Measurements from ENCODE around the gene RBM26.

Gene RBM26, protein sequence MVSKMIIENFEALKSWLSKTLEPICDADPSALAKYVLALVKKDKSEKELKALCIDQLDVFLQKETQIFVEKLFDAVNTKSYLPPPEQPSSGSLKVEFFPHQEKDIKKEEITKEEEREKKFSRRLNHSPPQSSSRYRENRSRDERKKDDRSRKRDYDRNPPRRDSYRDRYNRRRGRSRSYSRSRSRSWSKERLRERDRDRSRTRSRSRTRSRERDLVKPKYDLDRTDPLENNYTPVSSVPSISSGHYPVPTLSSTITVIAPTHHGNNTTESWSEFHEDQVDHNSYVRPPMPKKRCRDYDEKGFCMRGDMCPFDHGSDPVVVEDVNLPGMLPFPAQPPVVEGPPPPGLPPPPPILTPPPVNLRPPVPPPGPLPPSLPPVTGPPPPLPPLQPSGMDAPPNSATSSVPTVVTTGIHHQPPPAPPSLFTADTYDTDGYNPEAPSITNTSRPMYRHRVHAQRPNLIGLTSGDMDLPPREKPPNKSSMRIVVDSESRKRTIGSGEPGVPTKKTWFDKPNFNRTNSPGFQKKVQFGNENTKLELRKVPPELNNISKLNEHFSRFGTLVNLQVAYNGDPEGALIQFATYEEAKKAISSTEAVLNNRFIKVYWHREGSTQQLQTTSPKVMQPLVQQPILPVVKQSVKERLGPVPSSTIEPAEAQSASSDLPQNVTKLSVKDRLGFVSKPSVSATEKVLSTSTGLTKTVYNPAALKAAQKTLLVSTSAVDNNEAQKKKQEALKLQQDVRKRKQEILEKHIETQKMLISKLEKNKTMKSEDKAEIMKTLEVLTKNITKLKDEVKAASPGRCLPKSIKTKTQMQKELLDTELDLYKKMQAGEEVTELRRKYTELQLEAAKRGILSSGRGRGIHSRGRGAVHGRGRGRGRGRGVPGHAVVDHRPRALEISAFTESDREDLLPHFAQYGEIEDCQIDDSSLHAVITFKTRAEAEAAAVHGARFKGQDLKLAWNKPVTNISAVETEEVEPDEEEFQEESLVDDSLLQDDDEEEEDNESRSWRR

DNA sequence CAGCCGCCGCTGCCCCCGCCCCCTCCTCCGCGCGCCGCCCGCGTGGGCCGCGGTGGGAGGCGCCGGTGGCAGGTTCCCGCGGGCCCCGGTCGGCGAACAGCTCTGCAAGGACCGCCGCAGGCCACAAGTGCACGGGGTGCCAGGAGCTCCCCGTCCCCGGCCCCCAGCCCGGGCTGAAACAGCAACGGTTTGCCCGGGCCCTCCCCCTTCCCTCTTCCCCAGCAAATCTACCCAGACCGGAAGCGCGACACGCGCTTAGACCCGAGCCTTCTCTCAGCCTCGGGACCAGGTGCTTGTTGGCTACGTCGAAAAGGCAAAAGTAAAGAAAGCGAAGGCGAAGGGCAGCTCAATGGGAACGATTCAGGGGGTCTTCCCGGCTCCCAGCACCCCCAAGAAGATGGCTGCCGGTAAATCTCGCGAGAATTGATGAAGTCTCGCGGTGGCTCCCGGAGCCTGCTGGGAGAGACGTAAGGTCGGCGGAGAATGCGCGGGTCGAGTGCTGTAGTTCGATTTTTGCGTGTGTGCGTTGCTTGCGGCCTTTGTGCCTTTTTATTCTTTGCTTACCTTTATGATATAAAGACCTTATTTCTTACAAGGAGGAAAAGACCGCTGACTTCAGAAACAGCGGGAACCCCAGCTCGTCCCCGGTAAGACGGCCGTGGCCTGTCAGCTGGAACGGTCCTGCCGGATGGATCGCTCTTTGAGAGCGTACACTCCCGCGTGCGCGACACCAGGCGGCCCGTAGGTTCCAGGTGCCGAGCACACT, at the start of gene RBM26:
Gene RBM26 (minus strand): TSS at position 425 of the 766 bp plus-strand sequence. CDS start 481 bp downstream, outside the sequence.
- peak; percentile 94 for DNase-seq

DNA sequence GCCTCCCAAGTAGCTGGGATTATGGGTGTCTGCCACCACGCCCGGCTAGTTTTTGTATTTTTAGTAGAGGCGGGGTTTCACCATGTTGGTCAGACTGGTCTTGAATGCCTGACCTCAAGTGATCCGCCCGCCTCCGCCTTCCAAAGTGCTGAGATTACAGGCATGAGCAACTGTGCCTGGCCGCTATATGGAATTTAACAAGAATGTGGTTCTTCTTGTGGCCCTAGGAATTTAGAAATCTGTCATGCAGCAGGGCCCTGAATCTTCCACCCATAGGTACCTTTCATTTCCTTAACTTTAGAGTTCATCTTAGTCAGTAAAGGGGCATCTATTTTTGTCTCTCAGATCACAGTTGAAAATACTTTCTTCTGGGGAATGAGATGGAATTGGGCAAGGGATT, 49.3 kb upstream of the RBM26 start:
- DNase-seq: no peak

DNA sequence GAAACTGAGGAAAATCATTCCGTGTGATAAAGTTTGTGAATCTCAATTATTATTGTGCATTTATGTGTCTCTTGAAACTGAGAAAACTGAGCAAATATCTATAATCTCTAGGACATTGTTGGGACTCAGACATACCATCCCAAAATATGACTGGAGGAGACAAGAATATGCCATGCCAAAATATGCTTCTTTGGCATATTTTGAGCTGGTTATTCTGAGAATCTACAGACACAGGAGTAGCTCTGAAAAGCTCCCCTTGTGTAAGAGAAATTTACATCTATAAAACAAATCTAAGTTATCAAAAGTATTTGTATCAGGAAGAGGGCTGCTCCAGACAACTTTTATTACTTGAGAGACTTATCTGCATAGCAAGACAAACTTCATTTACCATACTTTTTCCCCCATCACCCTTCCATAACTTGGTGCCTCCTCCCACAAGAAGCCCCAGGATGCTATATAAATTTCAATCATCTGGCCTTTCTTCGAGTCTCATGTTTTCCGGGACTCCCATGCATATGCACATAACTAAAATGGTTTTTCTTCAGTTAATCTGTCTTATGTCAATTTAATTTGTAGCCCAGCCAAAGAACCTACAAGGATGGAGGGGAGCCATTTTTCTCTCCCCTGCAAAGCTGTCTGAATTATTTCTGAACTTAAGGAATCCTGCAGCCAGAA, 46.3 kb upstream of the RBM26 start:
- DNase-seq: no peak

DNA sequence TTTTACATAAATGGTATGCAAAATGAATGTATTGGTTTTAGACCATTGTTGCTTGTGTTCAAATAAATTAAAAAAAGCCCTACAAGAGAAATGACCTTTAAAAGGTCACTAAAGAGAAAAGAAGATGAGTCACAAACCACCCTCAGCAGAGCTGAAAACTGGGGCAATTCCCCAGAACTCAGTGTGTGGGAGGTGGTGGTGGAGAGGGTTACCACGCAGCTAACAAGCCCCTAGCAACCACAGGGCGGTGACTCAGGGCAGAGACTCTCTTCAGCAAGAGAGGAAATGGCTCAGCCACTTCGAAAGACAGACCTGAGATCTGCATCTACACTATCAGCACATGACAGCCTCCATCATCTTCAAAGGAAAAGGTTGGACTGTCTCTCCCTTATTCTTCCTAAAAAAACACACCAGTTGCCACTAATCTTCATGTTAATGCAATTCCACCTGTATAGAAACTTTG, 45.5 kb upstream of the RBM26 start:
- DNase-seq: peak; percentile 90

DNA sequence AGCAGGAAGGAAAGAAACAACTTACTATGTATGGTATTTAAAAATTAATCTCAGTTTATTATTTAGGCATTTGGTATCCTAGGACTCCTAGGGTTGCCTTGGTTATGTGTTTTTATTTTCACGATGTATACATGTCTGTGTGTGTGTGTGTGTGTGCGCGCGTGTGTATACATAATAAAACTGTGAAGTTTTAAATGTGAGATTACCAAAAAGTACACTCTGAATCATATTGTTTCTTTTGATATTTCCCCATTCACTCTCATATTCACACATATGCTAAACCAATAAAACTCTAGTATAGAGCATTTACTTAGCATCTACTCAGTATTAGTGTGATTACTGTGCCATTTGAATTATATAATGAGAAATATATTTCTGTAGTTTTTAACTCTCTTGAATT, 44.1 kb upstream of the RBM26 start:
- DNase-seq: no peak

DNA sequence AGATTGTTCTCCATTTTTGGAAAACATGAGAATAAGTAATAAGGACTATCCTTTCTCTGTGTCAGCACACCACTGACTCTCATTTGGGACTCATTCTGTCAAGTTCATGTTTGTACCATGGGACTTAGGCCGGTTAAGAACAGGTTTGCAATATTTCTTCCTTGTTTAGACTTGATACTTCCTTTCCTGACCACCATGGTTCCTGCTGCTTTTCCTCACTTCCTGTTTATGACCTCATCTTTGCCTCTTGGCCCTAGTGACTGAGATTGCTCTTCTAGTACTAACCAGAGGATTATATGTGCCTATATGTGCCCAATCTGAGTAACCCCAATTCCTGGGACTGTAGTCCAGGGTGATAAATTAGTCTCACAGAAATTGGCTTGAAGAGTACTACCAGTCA, 42.4 kb upstream of the RBM26 start:
- DNase-seq: no peak

DNA sequence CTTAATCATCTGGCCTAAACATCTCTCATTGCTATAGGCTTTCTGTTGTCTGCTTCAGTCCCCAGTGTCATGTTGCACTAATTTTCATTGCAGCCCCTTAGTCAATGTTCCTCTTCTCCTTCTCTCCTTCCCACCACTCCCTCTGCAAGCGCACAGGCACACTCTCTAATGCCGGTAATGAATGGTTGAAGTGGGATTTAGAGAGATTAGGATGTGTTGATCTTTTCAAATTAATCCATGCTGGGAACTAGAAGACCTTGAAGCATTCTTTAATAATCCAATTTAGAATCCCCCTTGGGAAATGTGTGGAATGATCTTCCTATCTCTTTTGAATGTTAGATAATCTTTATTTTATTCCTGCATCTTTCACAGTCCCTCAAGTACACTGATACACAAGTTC, 41.7 kb upstream of the RBM26 start:
- DNase-seq: no peak

DNA sequence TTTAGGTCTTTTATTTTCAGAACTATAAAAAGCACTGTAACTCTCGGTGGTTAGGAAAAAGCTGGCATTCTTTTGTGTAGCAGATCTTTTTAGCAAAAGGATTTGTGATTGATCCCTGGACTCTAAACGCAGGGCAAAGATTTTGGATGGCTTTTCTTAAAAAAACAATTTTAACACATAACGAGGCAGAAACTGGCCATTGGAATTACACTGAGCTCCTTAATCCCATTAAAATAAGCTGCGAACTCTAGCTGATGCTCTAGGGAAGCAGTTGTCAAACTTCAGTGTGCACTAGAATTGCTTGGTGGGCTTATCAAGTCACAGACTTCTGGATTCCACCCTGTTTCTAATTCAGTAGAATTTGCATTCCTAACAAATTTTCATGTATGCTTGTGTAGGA, 41.1 kb upstream of the RBM26 start:
- DNase-seq: no peak

DNA sequence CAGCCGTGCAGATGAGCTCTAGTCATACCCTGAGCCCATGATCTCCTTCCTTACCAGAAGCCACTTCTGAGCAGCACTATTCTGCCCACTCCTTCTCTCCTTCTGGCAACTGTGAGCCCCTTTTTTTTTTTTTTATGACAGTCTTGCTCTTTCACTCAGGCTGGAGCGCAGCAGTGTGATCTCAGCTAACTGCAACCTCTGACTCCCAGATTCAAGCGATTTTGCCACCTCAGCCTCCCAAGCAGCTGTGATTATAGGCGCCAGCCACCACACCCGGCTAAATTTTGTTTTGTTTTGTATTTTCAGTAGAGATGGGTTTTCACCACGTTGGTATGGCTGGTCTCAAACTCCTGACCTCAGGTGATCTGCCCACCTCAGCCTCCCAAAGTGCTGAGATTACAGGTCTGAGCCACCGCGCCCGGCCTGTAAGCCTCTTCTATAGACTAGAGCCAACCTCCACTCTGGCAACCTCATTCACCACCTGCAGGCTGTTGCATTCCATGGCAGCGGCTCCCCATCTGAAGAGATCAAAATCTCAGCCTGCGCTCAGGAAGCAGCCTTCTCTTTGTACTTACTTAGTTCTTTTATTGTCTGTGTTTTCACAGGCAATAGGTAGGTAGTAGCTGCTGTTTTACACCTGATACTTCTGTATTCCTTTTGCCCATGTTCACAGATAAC, 40.1 kb upstream of the RBM26 start:
- peak; percentile 35 for DNase-seq

DNA sequence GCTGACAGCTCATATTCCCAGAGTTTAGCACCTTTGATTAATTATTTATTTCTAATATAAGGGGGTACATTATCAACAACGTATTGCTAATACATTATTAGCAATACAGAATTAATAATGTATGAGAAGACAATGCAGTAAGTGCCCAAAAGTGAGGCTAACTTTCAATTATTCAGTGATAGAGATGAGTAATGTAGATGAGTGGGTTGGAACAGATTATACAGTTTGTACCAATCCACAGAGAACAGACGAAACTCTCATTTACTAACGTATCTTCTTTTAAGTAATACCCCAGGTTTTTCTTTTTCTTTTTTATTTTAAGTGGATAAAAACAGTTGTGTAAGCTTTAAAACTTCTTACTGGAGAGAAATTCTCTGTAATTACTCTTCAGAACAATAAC, 36.7 kb upstream of the RBM26 start:
- DNase-seq: no peak

DNA sequence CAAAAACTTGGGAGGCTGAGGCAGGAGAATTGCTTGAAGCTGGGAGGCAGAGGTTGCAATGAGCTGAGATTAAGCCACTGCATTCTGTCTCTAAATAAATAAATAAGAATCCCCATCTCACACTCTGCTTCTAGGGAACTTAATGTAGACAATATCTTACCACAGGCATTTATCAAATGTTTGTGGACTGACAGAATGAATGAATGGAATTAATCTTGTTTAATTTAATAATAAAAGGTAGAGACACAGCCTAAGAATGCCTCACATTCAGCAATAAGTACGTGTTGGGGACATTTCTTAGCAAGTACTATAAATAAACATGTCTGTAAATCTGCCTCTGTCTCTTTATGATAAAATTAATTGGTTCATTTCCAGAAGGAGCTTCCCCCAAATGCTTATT, 36.2 kb upstream of the RBM26 start:
- no peak for DNase-seq

DNA sequence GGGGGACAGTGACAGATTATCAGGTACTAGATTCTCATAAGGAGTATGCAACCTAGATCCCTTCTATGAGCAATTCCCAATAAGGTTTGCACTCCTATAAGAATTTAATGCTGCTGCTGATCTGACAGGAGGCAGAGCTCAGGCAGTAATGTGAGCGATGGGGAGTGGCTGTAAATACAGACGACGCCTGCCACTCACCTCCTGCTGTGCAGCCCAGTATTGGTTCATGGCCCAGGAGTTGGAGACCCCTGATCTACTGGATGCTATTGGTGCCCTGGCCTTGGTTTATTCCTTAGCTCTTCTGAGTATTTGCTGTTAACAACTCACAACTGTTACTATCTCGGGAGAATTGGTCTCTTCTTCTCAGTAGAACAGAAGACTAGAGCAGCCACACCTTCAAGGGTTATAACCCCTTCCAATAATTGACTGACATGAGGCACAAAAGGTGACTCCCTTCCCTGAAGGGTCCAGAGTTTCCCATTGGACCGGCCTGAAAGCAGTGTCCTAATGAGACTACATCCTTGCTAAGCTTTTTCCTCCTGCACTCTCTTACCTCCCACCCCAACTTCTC, 35.0 kb upstream of the RBM26 start:
- no peak for DNase-seq

DNA sequence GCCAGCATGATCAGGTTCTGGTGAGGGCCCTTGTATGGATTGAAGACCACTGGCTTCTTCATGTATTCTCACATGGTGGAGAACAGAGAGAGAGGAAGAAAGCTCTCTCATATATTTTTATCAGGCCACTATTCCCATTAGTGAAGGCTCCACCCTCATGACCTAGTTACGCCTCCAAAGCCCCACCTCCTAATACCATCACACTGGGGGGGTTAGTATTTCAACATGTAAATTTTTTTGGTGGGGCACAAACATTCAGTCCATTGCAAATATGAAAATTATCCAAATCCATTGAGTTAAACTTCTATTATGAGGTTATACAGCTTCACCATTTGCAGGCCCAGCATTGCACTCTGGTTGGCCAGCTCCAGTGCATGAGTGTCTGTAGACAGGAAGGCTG, 33.2 kb upstream of the RBM26 start:
- no peak for DNase-seq

DNA sequence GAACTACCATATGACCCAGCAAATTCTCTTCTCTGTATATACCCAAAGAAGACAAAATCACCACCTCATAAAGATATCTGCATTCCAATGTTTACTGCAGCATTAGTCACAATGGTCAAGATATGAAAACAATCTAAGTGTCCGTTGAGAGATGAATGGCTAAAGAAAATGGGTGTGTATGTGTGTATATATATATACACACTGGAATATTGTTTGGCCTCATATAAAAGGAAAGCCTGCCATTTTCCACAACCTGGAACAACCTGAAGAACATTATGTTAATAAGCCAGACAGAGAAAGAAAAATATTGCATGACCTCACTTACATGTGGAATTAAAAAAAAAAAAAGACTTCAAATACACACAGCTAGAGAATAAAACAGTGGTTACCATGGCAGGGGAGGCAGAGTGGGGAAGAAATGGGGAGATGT, 29.5 kb upstream of the RBM26 start:
- DNase-seq: no peak

DNA sequence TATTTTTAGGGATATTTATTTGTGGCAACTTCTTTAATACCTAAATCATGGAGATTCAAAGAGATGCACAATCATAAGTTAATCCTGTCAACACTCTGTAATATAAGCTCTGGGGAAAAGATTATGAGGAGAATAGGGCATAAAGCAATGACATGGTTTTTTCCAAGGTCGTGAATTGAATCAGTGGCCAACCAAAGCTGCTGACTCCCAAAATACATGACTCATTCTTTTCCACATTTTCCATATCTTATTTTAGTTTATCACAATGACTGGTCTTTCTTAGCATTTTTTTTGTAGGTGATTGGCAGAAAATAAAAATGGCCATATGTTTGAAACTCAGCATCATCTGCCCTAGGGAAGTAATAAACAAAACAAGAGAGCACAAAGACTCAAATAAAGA, 28.5 kb upstream of the RBM26 start:
- no peak for DNase-seq

DNA sequence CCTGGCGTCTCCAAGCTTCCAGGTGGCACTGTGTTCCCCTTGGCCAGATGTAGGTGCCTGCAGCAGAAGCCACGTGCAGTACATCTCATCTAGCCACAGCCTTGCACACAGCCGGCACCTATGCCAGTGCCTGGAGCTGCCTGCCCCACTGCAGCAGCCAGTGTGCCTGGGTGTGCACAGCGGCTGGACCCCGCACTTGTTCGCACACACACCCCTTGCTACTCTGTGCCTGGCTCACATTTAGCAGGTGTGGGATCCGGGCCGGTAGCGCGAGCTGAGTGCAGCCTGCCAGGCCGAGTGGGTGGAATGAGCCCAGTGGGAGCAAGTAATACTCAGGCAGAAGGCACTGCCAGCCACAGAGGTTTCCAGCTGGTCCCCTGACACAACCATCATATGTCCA, 26.9 kb upstream of the RBM26 start:
- no peak for DNase-seq

DNA sequence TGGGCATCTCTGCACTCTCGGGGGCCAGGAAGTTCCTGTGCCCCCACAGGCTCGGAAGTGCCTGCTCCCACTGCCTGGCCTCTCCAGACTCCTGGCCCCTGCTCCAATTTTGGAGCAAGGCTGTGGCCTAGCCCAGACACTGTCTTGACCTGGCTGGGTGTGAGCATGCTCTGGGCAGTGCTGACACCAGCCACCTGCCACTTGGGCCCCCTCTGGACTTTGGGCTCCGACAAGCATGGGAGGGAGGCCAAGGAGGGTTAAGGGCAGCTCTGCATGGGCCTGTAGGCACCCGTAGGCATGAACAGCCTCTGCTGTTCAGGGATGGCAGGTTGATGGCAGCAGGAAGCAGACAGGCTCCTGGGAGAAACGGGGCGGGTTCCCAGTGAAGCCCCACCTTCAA, 26.0 kb upstream of the RBM26 start:
- DNase-seq: no peak

DNA sequence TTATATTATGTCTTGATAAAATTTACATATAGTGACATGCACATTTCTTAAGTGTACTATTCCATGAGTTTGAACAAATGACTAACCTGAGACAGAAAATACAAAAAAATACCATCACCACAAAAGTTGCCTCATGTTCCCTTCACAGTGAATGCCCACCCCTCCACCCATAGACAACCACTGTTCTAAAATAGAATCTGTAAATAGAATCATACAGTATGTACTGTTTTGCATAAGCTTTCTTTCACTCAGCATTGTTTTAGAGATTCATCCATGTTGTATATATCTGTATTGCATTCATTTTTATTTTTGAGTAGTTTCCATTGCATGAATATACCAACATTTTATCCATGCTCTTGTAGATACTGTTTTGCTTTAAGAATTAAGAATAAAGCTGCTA, 23.3 kb upstream of the RBM26 start:
- DNase-seq: no peak

DNA sequence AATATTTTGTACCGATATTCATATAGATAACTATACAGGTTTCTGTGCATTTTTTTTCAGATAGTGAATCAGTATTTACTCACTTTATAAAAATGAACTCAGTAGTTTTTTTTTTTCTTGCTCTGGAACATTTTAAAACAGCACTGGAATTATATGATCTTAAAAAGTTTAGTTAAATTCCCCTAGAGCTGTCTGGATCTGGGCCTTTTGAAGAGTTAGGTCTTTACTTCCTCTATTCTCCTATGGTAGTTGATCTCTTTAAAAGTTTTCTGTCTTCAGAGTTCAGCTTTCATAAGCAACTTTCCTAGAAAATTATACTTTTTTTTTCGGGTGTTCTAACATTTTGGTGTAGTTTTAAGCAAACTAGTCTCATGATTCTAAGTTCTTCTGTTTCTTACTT, 21.8 kb upstream of the RBM26 start:
- no peak for DNase-seq

DNA sequence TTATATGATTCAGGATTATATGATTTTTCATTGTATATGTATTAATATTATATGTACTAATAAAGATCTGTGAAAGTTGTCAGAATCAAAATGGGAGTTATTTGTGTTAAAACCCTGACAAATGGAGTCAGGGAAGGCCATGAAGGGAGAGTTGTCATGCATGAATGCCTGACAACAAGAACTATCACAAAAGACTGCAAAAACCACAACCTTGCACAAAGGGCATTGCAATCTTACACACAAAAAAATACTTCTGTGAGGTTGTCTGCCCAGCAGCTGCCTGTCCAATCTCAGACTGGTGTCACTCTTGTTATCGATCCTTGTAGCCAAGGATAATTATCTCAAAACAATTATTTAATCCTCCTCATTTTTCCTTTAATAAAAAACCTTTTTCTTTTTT, 21.2 kb upstream of the RBM26 start:
- DNase-seq: no peak
